T47D (cell line): Measurements from ENCODE around the gene TBPL2.
"Not testable (repeated sequence)": the region's sequence is repeated elsewhere in the genome, so short reads cannot be mapped to it uniquely, and the experiment has no call there.

Source experiments
- DNase-seq, 2 experiments: peaks; one replicate each; pipeline versions ENCODE4 v3.0.0 to v3.0.0-alpha.2; 2011 to 2012; ENCODE audit warnings: low read depth in 1 of 2, low spot score in 1 of 2
- JUND ChIP-seq: IDR thresholded peaks from 2 replicates; pipeline ENCODE4 v1.6.1; 2012; ENCODE audit warnings: low read depth
- in situ Hi-C: cut with HindIII; loops from 2 replicates; pipeline ENCODE4 v1.10.0; 2016; ENCODE audit warnings: low sequenced_read_pairs, low pct_unique_long_range_greater_than_20kb

TBPL2 gene

GRCh38 chr14:55440385-55440784 lies at the start of gene TBPL2:
Gene TBPL2, minus strand, starts transcription at chr14:55440616. Its CDS starts 167 bp downstream, at chr14:55440449.
- in situ Hi-C loops = no loop called here
- no peak for TF ChIP-seq JUND
- no peak for DNase-seq

- no peak for DNase-seq
- TF ChIP-seq JUND = no peak
- in situ Hi-C loops = no loop called here
Measured at GRCh38 chr14:55488204-55488603, 47.8 kb upstream of the TBPL2 start.

DNA sequence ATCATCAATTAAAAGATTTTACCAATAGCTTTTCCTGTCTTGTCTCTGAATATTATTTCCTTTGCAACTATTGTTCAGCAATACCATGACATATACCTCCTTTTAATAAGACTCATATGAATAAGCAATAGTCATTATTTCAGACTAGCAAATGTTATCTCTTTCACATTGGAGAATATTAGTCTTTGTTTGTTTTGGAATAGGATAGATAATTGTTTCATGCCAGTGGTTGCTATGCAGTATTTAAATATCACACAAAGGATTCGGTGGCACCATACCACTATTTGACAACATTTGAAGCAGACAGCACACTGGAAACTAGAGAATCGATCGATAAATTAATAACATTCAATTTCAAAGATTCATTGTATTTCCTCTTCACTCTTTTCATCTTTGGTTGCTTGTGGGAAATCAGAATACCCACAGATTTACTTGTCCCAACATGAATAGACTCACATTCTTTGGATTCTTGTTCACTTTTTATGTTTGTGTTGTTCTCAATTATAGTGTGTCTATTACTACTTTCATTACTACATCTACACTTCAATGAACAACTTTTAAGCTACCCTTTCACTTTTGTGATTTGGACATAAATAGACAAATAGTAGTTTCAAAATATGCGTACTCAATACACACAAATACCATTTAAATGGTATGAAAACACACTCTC lies 42.7 kb upstream of the TBPL2 start:
- in situ Hi-C loops = no loop called here
- no peak for DNase-seq
- no peak for TF ChIP-seq JUND

- TF ChIP-seq JUND = no peak
- in situ Hi-C loops = no loop called here
- no peak for DNase-seq
Measured at GRCh38 chr14:55481769-55482168, 41.4 kb upstream of the TBPL2 start.

GRCh38 chr14:55477680-55478079 lies 37.3 kb upstream of the TBPL2 start:
- TF ChIP-seq JUND = no peak
- in situ Hi-C loops = no loop called here
- no peak for DNase-seq

GRCh38 chr14:55476448-55476847 lies 36.0 kb upstream of the TBPL2 start:
- DNase-seq, in situ Hi-C loops: not testable (repeated sequence)

- no peak for TF ChIP-seq JUND
- DNase-seq = no peak
- in situ Hi-C loops = no loop called here
Measured at GRCh38 chr14:55473786-55474185, 33.4 kb upstream of the TBPL2 start.

GRCh38 chr14:55470025-55470424 lies 29.6 kb upstream of the TBPL2 start:
- DNase-seq = no peak
- in situ Hi-C loops = no loop called here
- TF ChIP-seq JUND = no peak

DNA sequence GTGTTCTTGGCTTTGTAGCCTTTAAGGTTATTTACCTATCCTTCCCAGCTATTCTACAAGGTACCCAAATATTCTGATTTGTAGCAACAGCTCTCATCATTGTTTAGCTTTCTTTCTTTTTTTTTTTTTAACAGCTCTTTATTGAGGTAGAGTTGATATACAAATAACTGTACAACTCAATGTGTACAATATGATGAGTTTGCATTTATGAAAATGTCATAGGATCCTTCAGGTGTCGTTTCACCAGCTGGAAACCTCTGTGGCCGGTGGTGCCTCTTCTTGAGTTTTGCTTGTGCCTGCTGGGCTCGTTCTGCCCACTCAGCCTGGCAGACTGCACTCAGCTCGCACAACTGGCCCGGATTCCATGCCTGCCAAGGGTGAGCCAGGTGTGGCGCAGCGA lies 26.9 kb upstream of the TBPL2 start:
- TF ChIP-seq JUND = no peak
- in situ Hi-C loops = no loop called here
- DNase-seq = no peak

DNA sequence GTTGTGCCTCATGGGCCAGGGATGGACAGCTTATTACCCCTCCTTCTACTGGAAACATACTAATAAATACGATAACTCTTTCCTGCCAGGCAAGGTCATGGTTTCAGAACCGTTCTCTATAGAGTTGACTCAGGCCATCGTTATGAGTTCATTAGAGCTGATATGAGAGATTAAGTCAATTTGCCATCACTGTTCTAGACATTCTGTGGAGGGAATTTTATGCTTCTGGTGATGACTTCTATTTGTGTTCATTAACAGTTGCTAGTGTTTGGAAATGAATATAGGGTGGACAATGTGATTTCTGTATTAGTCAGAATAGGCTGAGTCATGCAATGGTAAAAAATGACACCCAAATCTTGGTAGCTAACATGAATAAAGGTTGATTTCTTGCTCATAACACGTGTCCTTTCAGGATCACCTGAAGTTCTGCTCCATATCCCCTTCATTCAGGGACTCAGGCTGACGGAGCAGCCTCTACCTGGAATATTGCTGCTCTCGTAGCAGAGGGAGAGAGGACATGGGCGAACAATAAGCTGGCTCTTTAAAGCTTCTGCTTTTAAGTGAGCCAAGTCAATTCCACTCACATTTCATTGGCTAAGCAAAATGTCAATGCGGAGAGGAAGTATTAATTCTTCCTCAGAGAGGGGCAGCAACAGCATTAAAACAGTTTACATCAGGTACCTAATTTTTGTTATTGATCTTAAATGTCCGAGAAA lies 18.5 kb upstream of the TBPL2 start:
- in situ Hi-C loops = no loop called here
- TF ChIP-seq JUND = no peak
- DNase-seq = no peak

DNA sequence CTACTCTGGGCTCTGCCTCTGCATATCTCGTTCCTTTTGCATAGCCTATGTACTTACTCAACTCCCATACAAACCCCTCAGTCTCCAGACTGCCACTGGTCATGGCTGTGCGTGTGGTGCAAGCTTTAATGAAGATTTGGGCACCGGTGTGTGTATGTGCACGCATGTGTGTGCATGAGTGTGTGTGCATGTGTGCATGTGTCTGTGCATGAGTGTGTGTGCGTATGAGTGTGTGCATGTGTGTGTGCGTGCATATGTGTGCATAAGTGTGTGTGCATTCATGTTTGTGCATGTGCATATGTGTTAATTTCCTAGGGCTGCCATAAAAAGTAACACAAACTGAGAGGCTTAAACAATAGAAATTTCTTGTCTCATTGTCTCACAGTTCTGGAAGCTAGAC lies 17.1 kb upstream of the TBPL2 start:
- DNase-seq = no peak
- TF ChIP-seq JUND = no peak
- in situ Hi-C loops = no loop called here

- DNase-seq, in situ Hi-C loops: not testable (repeated sequence)
Measured at GRCh38 chr14:55456411-55456810, 16.0 kb upstream of the TBPL2 start.

GRCh38 chr14:55454264-55455002 lies 14.0 kb upstream of the TBPL2 start:
- TF ChIP-seq JUND = no peak
- in situ Hi-C loops = no loop called here
- no peak for DNase-seq

GRCh38 chr14:55451950-55452349 lies 11.5 kb upstream of the TBPL2 start:
- no peak for TF ChIP-seq JUND
- in situ Hi-C loops = no loop called here
- no peak for DNase-seq
